MV-4-11 (cell line): ENCODE data around the gene SLC7A11.
A peak's percentile ranks its signal among the peaks of the same experiment; 100 is the strongest.

ENCODE experiments used
- DNase-seq: peaks from one replicate; lab custom pipeline; 2025; lab: John Stamatoyannopoulos, UW

The SLC7A11 gene

GRCh38 chr4:138161351-138161750, 80.8 kb downstream of the SLC7A11 start:
- DNase-seq: no peak

DNA sequence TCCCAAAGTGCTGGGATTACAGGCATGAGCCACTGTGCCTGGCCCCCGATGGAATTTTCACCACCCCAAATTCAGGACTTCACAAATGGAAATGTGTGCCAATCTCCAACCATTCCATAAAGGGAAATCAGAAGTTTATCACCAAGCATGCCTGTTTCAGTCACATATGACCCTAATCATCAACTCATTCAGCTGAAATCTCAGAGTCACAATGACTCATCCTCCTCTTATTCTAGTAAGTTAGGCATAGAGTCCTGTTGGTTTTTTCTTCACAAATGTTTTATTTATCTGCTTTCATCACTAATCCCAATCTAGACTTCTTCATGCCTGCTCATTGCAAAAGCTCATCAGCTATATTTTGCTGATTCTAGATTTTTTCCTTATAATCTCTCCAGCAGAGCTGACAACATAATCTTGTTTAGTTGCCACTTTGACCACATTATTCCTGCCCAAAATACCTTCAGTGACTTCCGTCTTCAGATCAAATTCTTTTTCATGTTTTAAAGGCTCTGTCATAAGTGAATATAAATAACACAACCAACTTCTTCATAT, 83.3 kb downstream of the SLC7A11 start:
- no peak for DNase-seq

- DNase-seq: no peak
Observed at GRCh38 chr4:138140879-138141278, 101.3 kb downstream of the SLC7A11 start.

- DNase-seq: no peak
Observed at GRCh38 chr4:138138774-138139173, 103.4 kb downstream of the SLC7A11 start.

DNA sequence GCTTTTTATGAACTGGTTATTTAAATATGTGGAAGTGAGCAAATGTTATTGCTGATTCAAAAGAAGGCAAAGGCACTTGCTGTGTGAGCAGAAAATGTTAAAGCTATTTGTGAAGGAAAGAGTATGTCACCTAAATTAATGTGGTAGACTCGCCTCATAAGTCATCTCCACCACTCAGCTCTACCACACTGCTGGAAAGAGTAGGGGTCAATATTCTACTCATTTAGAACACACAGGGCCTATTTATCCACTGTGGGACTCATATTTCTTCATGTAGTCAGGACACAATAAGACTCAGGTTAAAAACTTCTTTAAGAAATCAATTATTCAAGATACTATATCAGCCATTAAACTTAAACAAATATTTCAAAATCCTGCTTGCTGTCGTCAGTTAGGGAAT, 106.5 kb downstream of the SLC7A11 start:
- no peak for DNase-seq

DNA sequence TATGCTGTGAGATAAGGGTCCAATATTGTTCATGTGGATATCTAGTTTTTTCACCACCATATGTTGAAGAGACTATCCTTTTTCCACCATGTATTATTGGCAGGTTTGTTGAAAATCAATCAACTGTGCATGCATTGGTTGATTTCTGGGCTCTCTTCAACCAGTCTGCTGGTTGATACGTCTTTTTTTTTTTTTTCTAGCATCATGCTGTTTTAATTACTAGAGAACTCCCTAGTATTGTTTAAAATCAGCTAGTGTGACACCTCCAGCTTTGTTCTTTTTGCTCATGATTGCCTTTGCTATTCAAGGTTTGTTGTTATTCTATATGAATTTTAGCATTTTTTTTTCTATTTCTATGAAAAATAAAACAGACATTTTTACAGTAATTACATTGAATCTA, 123.9 kb downstream of the SLC7A11 start:
- DNase-seq: no peak

- no peak for DNase-seq
Observed at GRCh38 chr4:138115053-138115452, 127.1 kb downstream of the SLC7A11 start.

GRCh38 chr4:138114434-138114833, 127.7 kb downstream of the SLC7A11 start:
- peak; percentile 60 for DNase-seq
